Parathyroid adenoma (tissue), 2 donors: ENCODE data around the gene SLC2A5.

Experiments
- H2AFZ ChIP-seq: fragments of 300-600 bp; sonication (generic); one replicate; pipeline ENCODE4 v1.7.0; 2017; ENCODE audit warnings: antibody characterized with exemption, mild to moderate bottlenecking
- H3K27ac ChIP-seq: fragments of 300-600 bp; sonication (generic); one replicate; pipeline ENCODE4 v1.7.0; 2017
- H3K27me3 ChIP-seq: fragments of 300-600 bp; sonication (generic); one replicate; pipeline ENCODE4 v1.7.0; 2017; ENCODE audit warnings: low read length; ENCODE audit not compliant: control insufficient read depth, insufficient read depth
- H3K36me3 ChIP-seq: fragments of 300-600 bp; sonication (generic); one replicate; pipeline ENCODE4 v1.7.0; 2017; ENCODE audit warnings: low read length; ENCODE audit not compliant: control insufficient read depth, insufficient read depth
- H3K4me1 ChIP-seq: fragments of 300-600 bp; sonication (generic); one replicate; pipeline ENCODE4 v1.7.0; 2017; ENCODE audit warnings: control low read depth
- H3K4me2 ChIP-seq: fragments of 300-600 bp; sonication (generic); one replicate; pipeline ENCODE4 v1.7.0; 2017; ENCODE audit warnings: low read length
- H3K4me3 ChIP-seq: fragments of 300-600 bp; sonication (generic); one replicate; pipeline ENCODE4 v1.7.0; 2017; ENCODE audit warnings: low read depth, low read length
- H3K79me2 ChIP-seq: fragments of 300-600 bp; sonication (generic); one replicate; pipeline ENCODE4 v1.7.0; 2017; ENCODE audit warnings: control low read depth
- H3K9ac ChIP-seq: fragments of 300-600 bp; sonication (generic); one replicate; pipeline ENCODE4 v1.7.0; 2017; ENCODE audit warnings: mild to moderate bottlenecking
- H3K9me3 ChIP-seq: fragments of 300-600 bp; sonication (generic); one replicate; pipeline ENCODE4 v1.7.0; 2017; ENCODE audit warnings: low read length; ENCODE audit not compliant: control insufficient read depth
- CTCF ChIP-seq: fragments of 300-600 bp; sonication (generic); IDR thresholded peaks from one replicate; pipeline ENCODE4 v1.7.0; 2017; ENCODE audit warnings: antibody characterized with exemption, mild to moderate bottlenecking
- donor health status: primary hyperparathyroidism.

SLC2A5 gene

GRCh38 chr1:9079988-9080704, 10.7 kb upstream of the SLC2A5 start:
- no peak overlapping the region for H2AFZ ChIP-seq
- no peaks in the 10 kb centered on the region for H3K36me3 ChIP-seq
- no peak for TF ChIP-seq CTCF
- H3K79me2 ChIP-seq, result no peaks in the 10 kb centered on the region
- no peak overlapping the region for H3K4me2 ChIP-seq
- H3K4me1 ChIP-seq, result peaks cover 12% of the 10 kb centered on the region
- no peak overlapping the region for H3K4me3 ChIP-seq
- H3K9ac ChIP-seq, result no peak overlapping the region
- H3K27ac ChIP-seq, result no peak overlapping the region
- H3K9me3 ChIP-seq, result no peaks in the 10 kb centered on the region
- no peaks in the 10 kb centered on the region for H3K27me3 ChIP-seq

GRCh38 chr1:9078752-9079500, 9.5 kb upstream of the SLC2A5 start:
- Histone ChIP-seq H3K4me3 (no peak overlapping the region), H3K36me3 (no peaks in the 10 kb centered on the region), H2AFZ (no peak overlapping the region), H3K4me1 (peaks cover 6% of the 10 kb centered on the region), H3K9me3 (no peaks in the 10 kb centered on the region), H3K79me2 (no peaks in the 10 kb centered on the region), H3K27me3 (no peaks in the 10 kb centered on the region), H3K4me2 (no peak overlapping the region), H3K9ac (no peak overlapping the region), H3K27ac (no peak overlapping the region)
- TF ChIP-seq CTCF, result no peak

DNA sequence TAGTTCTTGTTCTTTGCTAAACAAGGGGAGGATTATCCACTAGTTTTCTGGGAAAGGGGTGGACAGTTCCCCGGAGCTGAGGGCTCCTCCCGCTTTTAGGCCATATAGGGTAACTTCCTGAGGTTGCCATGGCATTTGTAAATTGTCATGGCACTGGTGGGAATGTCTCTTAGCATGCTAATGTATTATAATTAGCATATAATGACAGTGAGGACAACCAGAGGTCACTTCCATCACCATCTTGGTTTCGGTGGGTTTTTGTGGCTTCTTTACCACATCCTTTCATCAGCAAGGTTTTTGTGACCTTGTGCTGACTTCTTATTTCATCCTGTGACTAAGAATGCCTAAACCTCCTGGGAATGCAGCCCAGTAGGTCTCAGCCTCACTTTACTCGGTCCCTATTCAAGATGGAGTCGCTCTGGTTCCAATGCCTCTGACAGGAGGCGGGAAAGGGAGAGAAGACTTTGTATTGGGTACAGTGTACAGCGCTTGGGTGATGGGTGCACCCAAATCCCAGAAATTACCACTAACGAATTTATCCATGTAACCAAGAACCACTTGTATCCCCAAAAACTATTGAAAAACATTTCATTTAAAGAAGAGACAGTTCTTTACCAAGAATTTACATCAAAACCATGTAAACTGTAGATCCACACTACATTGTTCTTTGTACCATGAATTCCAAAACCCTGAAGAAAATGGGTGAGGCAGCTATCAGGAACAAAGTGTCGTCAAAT, 8.7 kb upstream of the SLC2A5 start:
- Histone ChIP-seq H2AFZ (no peak overlapping the region), H3K36me3 (no peaks in the 10 kb centered on the region), H3K4me2 (no peak overlapping the region), H3K79me2 (no peaks in the 10 kb centered on the region), H3K9me3 (no peaks in the 10 kb centered on the region), H3K4me1 (peaks cover 2% of the 10 kb centered on the region), H3K27ac (no peak overlapping the region), H3K27me3 (no peaks in the 10 kb centered on the region), H3K4me3 (no peak overlapping the region), H3K9ac (no peak overlapping the region)
- no peak for TF ChIP-seq CTCF

- no peak overlapping the region for H3K9ac ChIP-seq
- H3K36me3 ChIP-seq, result no peaks in the 10 kb centered on the region
- no peak overlapping the region for H2AFZ ChIP-seq
- no peak overlapping the region for H3K27ac ChIP-seq
- no peaks in the 10 kb centered on the region for H3K27me3 ChIP-seq
- H3K4me1 ChIP-seq, result no peaks in the 10 kb centered on the region
- H3K4me3 ChIP-seq, result no peak overlapping the region
- no peak for TF ChIP-seq CTCF
- no peak overlapping the region for H3K4me2 ChIP-seq
- no peaks in the 10 kb centered on the region for H3K79me2 ChIP-seq
- no peaks in the 10 kb centered on the region for H3K9me3 ChIP-seq
Measured at GRCh38 chr1:9075022-9075421, 5.6 kb upstream of the SLC2A5 start.
